Breast epithelium (tissue), 3 donors: ENCODE results near the gene NPBWR2.

Experiments used
- POLR2A ChIP-seq: fragments of 450-650 bp; IDR thresholded peaks from one replicate; pipeline ENCODE4 v1.6.1; 2016; ENCODE audit warnings: antibody characterized with exemption, mild to moderate bottlenecking, moderate library complexity
- POLR2AphosphoS5 ChIP-seq, 3 donors: sonication (generic); formaldehyde crosslinking; IDR thresholded peaks; one replicate each; pipeline ENCODE4 v1.6.1; 2017; ENCODE audit warnings: antibody characterized with exemption in 3 of 3
- TF ChIP-seq, protein P1 (sequence below), 3 donors: fragments of 450-650 bp; IDR thresholded peaks; one replicate each; pipeline ENCODE4 v1.5.1; 2016 to 2017; ENCODE audit warnings: antibody characterized with exemption in 3 of 3, mild to moderate bottlenecking in 3 of 3, moderate library complexity in 3 of 3

- TF ChIP-seq, protein P1, sequence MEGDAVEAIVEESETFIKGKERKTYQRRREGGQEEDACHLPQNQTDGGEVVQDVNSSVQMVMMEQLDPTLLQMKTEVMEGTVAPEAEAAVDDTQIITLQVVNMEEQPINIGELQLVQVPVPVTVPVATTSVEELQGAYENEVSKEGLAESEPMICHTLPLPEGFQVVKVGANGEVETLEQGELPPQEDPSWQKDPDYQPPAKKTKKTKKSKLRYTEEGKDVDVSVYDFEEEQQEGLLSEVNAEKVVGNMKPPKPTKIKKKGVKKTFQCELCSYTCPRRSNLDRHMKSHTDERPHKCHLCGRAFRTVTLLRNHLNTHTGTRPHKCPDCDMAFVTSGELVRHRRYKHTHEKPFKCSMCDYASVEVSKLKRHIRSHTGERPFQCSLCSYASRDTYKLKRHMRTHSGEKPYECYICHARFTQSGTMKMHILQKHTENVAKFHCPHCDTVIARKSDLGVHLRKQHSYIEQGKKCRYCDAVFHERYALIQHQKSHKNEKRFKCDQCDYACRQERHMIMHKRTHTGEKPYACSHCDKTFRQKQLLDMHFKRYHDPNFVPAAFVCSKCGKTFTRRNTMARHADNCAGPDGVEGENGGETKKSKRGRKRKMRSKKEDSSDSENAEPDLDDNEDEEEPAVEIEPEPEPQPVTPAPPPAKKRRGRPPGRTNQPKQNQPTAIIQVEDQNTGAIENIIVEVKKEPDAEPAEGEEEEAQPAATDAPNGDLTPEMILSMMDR (IDR thresholded peaks at IDR 0.05) = no peak
- TF ChIP-seq POLR2AphosphoS5 (IDR thresholded peaks at IDR 0.05) = no peak
- no peak for TF ChIP-seq POLR2A
Measured at GRCh38 chr20:64082126-64082731, 25.1 kb downstream of the NPBWR2 start.
